Measurements from ENCODE around the gene C22orf39.

Gene C22orf39

DNA sequence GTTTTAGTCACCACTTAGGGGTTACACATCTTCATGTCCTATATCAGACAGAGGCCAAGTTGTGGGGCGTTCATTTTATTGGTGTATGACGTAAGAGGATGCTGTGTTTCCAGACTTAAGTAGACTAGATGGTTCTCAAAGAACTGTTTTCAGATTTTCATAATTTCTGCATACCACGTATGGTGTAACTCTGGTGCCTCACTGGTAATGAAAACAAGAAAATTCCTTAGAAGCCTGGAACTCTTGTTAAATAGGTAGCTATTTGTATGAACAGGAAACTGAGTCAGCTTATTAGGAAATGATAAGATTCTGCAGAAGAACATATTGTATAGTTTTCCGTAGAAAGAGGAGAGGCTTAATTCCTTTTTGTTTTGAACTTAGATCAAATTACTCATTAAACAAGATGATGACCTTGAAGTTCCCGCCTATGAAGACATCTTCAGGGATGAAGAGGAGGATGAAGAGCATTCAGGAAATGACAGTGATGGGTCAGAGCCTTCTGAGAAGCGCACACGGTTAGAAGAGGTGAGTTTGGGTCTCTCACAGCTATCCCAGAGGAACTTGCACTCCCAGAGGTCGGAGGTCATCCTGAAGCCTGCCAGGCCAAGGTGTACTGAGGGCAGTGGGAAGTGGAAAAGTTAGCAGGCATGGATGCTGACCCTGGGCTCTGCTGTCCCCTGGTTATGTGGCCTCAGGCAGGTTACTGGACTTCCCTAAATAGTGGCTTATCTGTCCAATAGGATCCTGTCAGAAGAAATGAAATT, 36.2 kb upstream of the C22orf39 start:
- no peaks in the 10 kb centered on the region for H3K27me3 ChIP-seq (ENCODE audit: low read depth, low read length)

DNA sequence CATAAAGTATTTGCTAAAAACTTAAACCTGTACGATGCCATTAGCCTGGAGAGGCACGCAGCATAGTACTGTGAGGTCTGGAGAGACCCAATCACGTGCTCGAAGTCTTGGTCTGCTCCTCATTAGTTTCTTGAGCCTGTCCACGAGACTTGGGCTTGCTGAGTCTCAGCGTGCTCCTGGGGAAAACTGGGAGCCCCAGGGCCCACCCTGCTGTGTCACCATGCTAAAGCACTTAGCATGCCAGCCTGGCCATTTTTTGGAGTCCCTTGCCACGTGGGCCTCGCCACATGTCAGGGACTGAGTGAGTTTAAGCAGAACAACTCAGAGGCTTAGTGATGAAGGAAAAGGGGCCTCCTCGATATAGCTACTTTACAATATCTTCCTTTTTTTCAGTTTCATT, 34.8 kb upstream of the C22orf39 start:
- Histone ChIP-seq H3K27me3 (ENCODE audit: low read depth, low read length) (no peaks in the 10 kb centered on the region), H3K36me3 (ENCODE audit: control insufficient read depth in 1 of 2, insufficient read depth in 2 of 2, low read length in 2 of 2) (peaks cover 0 to 5% of the 10 kb centered on the region in 2 donors), H3K27ac (ENCODE audit: low read length) (no peak overlapping the region), H3K4me1 (ENCODE audit: control insufficient read depth in 1 of 2, insufficient read depth in 2 of 2, low read length in 2 of 2) (peaks cover 2 to 17% of the 10 kb centered on the region in 2 donors), H3K4me3 (ENCODE audit: low read depth in 1 of 2, low read length in 2 of 2) (no peak overlapping the region), H3K9me3 (ENCODE audit: control insufficient read depth in 1 of 2, low read length in 2 of 2) (no peaks in the 10 kb centered on the region)

More for the DNA sequence above, 36.2 kb upstream of the C22orf39 start:
- Histone ChIP-seq H3K9me3 (ENCODE audit: control insufficient read depth in 1 of 2, low read length in 2 of 2) (no peaks in the 10 kb centered on the region), H3K4me1 (ENCODE audit: control insufficient read depth in 1 of 2, insufficient read depth in 2 of 2, low read length in 2 of 2) (peaks cover 0 to 7% of the 10 kb centered on the region in 2 donors), H3K36me3 (ENCODE audit: control insufficient read depth in 1 of 2, insufficient read depth in 2 of 2, low read length in 2 of 2) (peaks cover 0 to 5% of the 10 kb centered on the region in 2 donors), H3K27ac (ENCODE audit: low read length) (no peak overlapping the region), H3K4me3 (ENCODE audit: low read depth in 1 of 2, low read length in 2 of 2) (no peak overlapping the region)

DNA sequence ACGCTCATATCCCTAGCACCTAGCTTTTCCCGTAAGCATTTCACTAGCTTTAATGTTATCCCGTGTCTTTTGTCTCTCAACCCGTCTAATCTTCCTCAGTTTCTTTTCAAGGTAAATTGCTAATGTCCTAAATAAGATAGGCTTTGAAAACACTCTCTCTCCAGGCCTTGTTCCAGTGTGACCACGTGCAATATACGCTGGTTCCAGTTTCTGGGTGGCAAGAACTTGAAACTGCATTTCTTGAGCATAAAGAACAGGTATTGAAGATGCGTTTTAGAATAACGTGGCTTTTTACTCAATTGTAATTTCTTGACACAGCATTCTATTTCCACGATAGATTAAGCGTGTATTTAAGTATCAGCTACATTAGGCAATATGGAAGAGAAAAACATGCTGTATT, 33.3 kb upstream of the C22orf39 start:
- peaks cover 0 to 5% of the 10 kb centered on the region in 2 donors for H3K36me3 ChIP-seq (ENCODE audit: control insufficient read depth in 1 of 2, insufficient read depth in 2 of 2, low read length in 2 of 2)
- H3K27ac ChIP-seq (ENCODE audit: low read length), result no peak overlapping the region
- H3K27me3 ChIP-seq (ENCODE audit: low read depth, low read length), result no peaks in the 10 kb centered on the region
- no peak overlapping the region for H3K4me3 ChIP-seq (ENCODE audit: low read depth in 1 of 2, low read length in 2 of 2)
- peaks cover 4 to 21% of the 10 kb centered on the region in 2 donors for H3K4me1 ChIP-seq (ENCODE audit: control insufficient read depth in 1 of 2, insufficient read depth in 2 of 2, low read length in 2 of 2)
- no peaks in the 10 kb centered on the region for H3K9me3 ChIP-seq (ENCODE audit: control insufficient read depth in 1 of 2, low read length in 2 of 2)

DNA sequence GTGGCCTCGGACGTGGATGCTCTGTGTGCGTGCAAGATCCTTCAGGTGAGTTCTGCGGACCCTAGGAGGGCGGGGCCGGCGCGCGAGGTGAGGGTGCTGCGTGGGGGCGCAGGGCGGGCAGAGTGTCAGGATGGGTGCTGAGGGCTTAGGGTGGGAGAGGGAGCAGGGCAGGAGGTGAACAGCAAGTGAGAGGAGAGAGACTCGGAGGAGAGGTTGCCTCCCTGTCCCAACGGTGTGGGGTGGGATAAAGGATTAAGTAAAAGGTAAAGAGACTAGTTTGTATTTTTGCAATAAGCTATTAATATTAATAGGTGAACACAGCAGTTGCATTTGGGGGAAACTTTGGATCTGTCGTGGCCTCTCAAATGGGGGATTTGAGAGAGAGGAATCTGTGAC, 32.7 kb upstream of the C22orf39 start:
- Histone ChIP-seq H3K36me3 (ENCODE audit: control insufficient read depth in 1 of 2, insufficient read depth in 2 of 2, low read length in 2 of 2) (peaks cover 0 to 5% of the 10 kb centered on the region in 2 donors), H3K4me1 (ENCODE audit: control insufficient read depth in 1 of 2, insufficient read depth in 2 of 2, low read length in 2 of 2) (peaks cover 4 to 21% of the 10 kb centered on the region in 2 donors), H3K9me3 (ENCODE audit: control insufficient read depth in 1 of 2, low read length in 2 of 2) (no peaks in the 10 kb centered on the region), H3K4me3 (ENCODE audit: low read depth in 1 of 2, low read length in 2 of 2) (peak overlapping the region; percentile 45 to 95), H3K27ac (ENCODE audit: low read length) (no peak overlapping the region), H3K27me3 (ENCODE audit: low read depth, low read length) (no peaks in the 10 kb centered on the region)

DNA sequence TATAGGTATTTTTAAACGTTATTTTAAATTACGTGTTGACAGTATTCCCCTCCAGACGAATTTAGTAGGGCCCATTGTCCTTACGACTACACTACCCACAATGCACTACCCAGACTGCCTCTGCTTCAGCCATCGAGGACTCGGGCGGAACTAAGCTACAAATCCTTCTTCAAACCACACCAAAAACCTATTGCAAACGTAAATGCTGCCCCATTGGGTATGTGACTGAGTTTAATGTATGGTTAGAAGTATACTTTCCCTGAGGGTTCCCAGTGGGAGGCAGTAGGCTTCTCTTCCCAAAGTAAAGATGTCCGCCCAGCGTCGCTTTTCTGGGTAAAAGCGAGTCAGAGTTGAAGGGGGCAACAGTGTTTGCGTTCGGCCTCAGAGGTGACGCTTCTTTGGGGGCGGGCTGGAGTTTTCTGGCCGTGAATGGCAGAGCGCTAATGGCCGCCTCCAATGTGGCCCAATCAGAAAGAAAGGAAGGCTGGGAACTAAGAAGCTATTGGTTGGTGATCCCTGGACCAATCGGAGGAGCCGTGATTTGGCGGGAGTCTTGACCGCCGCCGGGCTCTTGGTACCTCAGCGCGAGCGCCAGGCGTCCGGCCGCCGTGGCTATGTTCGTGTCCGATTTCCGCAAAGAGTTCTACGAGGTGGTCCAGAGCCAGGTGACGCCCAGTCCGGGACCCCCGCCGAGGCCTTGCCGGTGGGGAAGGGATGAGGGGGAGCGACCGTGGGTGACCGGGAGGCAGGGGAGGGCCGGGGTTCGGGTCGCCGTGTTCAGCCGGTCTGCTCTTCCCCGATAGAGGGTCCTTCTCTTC, 32.1 kb upstream of the C22orf39 start, which contains the start of gene CDC45:
Gene CDC45, plus strand, starts transcription at position 566 of the 818 bp plus-strand sequence. Its CDS starts 49 bp downstream, at position 615.
- peaks cover 4 to 21% of the 10 kb centered on the region in 2 donors for H3K4me1 ChIP-seq (ENCODE audit: control insufficient read depth in 1 of 2, insufficient read depth in 2 of 2, low read length in 2 of 2)
- no peaks in the 10 kb centered on the region for H3K27me3 ChIP-seq (ENCODE audit: low read depth, low read length)
- peak within 1 kb of the TSS; percentile 82 to 95 for H3K4me3 ChIP-seq (ENCODE audit: low read depth in 1 of 2, low read length in 2 of 2)
- peaks cover 0 to 8% of the 10 kb centered on the region in 2 donors for H3K36me3 ChIP-seq (ENCODE audit: control insufficient read depth in 1 of 2, insufficient read depth in 2 of 2, low read length in 2 of 2)
- H3K27ac ChIP-seq (ENCODE audit: low read length), result peak within 1 kb of the TSS; percentile 96
- H3K9me3 ChIP-seq (ENCODE audit: control insufficient read depth in 1 of 2, low read length in 2 of 2), result no peaks in the 10 kb centered on the region

DNA sequence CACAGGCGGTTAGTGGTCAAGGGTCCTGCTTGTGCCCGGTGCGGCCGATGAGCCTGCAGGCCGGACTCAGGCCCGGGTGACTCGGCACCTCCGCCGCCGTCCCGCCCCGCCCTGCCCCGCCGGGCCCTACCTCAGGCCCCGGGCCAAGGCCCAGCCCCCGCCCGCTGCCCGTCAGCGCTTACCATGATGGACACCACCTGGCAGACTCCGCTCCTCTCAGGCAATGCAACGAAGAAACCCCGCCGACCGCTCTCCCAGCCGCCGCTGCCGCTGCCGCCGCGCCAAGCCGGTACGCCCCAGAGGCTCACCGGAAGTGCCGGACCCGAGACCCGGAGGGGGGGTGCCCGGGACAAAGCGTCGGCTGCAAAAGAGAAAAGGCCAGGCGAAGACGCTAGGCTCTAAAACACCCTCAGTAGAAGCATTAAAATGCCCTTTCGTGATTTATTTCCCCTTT, 31.4 kb upstream of the C22orf39 start, which contains the start of gene UFD1:
Gene UFD1, minus strand, starts transcription at position 293 of the 454 bp plus-strand sequence. Its CDS starts 108 bp downstream, at position 185.
- H3K27me3 ChIP-seq (ENCODE audit: low read depth, low read length), result no peaks in the 10 kb centered on the region

DNA sequence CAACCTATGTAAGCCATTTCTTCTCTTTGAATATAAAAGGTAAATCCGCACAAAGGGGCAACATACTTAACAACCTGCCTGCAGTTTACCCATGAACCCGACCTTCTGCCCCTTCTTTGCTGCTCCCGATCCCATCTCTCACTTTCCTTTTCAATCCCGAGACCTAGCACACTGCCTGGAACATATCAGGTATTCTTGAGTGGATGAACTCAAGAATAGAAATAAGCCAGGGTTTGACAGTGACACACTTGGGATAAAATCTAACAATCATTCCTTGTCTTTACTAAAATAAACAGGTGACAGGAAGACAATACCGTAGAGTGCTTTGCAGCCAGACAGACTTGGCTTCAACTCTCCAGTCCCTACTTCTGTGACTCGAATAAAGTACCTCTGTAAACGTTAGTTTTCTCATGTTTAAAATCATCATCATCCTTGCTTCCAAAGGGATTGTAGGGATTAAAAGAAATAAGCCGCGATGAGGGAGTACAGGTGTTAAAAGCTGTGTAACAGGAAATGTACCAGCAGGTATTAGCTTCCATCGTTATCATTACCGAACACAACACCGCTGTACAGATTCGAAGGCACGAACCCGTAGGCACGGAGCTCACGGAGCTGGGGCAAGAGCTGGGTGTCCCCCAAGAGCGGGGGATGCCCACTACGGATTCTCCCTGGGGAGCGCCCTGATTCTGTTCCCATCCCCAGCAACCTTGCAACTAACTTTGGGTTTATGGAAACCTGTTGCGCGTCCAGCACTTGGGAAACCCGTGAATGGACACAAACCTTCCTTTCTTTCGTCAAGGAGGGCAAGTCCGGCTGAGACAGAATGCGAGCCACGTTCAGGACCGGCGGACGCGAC, 30.8 kb upstream of the C22orf39 start:
- Histone ChIP-seq H3K36me3 (ENCODE audit: control insufficient read depth in 1 of 2, insufficient read depth in 2 of 2, low read length in 2 of 2) (peaks cover 8 to 19% of the 10 kb centered on the region in 2 donors), H3K4me1 (ENCODE audit: control insufficient read depth in 1 of 2, insufficient read depth in 2 of 2, low read length in 2 of 2) (peaks cover 4 to 21% of the 10 kb centered on the region in 2 donors), H3K4me3 (ENCODE audit: low read depth in 1 of 2, low read length in 2 of 2) (peak overlapping the region; percentile 82 to 95), H3K27ac (ENCODE audit: low read length) (peak overlapping the region; percentile 96), H3K9me3 (ENCODE audit: control insufficient read depth in 1 of 2, low read length in 2 of 2) (no peaks in the 10 kb centered on the region), H3K27me3 (ENCODE audit: low read depth, low read length) (no peaks in the 10 kb centered on the region)

More for the DNA sequence above, 31.4 kb upstream of the C22orf39 start, which contains the start of gene UFD1:
- H3K4me3 ChIP-seq (ENCODE audit: low read depth in 1 of 2, low read length in 2 of 2), result peak within 1 kb of the TSS; percentile 82 to 95
- peaks cover 4 to 21% of the 10 kb centered on the region in 2 donors for H3K4me1 ChIP-seq (ENCODE audit: control insufficient read depth in 1 of 2, insufficient read depth in 2 of 2, low read length in 2 of 2)
- no peaks in the 10 kb centered on the region for H3K9me3 ChIP-seq (ENCODE audit: control insufficient read depth in 1 of 2, low read length in 2 of 2)
- peak within 1 kb of the TSS; percentile 96 for H3K27ac ChIP-seq (ENCODE audit: low read length)
- peaks cover 1 to 12% of the 10 kb centered on the region in 2 donors for H3K36me3 ChIP-seq (ENCODE audit: control insufficient read depth in 1 of 2, insufficient read depth in 2 of 2, low read length in 2 of 2)

DNA sequence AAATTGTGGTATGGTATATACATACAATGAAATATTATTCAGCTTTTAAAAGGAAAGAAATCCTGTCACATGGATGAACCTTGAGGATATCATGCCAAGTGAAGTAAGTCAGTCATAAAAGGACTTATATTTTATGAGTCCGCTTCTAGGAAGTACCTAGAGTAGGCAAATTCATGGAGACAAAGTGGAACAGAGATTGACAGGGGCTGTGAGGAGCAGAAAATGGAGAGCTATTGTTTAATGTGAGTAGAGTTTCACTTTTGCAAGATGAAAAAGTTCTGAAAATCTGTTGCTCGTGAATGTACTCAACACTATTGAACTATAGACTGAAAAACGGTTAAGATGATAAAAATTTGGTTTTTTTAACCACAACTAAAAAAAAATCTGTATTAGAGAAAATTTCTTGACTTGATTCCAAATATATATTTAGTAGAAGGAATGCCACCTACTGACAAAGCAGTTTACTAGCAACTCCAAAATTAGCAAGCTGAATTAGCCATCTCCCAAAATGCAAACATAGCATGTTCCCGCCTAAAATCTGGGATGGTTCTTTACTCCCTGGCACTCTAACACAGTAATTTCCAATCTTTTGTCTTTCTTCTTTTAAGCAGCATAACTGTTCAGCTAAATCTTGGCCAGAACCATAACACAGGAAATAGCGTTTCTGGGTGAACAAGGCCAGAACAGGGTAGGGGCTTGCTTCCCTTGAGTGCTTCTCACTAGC, 30.0 kb upstream of the C22orf39 start:
- Histone ChIP-seq H3K4me1 (ENCODE audit: control insufficient read depth in 1 of 2, insufficient read depth in 2 of 2, low read length in 2 of 2) (peaks cover 4 to 21% of the 10 kb centered on the region in 2 donors), H3K9me3 (ENCODE audit: control insufficient read depth in 1 of 2, low read length in 2 of 2) (no peaks in the 10 kb centered on the region), H3K27me3 (ENCODE audit: low read depth, low read length) (no peaks in the 10 kb centered on the region), H3K4me3 (ENCODE audit: low read depth in 1 of 2, low read length in 2 of 2) (peak overlapping the region; percentile 82 to 95), H3K36me3 (ENCODE audit: control insufficient read depth in 1 of 2, insufficient read depth in 2 of 2, low read length in 2 of 2) (peaks cover 14 to 26% of the 10 kb centered on the region in 2 donors), H3K27ac (ENCODE audit: low read length) (peak overlapping the region; percentile 96)

DNA sequence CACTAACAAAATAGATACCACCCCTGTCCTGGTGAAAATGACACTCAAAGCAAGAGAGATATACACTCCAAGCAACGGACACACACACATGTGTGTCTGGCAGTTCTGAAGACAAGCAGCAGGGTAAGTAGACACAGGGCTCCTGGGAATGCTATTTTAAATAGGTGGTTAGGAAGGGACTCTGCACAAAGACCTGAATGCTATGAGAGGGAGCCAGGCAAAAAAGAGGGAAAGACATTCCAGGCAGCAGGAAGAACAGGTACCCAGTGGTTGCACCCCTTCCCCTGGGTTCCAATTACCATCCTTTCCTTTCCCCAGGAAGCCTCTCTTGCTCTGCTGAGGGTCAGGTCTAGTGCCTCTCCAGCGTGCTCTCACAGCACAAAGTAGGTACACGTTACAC, 28.5 kb upstream of the C22orf39 start:
- H3K27me3 ChIP-seq (ENCODE audit: low read depth, low read length), result no peaks in the 10 kb centered on the region
- H3K4me3 ChIP-seq (ENCODE audit: low read depth in 1 of 2, low read length in 2 of 2), result no peak overlapping the region
- H3K27ac ChIP-seq (ENCODE audit: low read length), result no peak overlapping the region
- H3K9me3 ChIP-seq (ENCODE audit: control insufficient read depth in 1 of 2, low read length in 2 of 2), result no peaks in the 10 kb centered on the region
- H3K36me3 ChIP-seq (ENCODE audit: control insufficient read depth in 1 of 2, insufficient read depth in 2 of 2, low read length in 2 of 2), result peaks cover 29 to 41% of the 10 kb centered on the region in 2 donors
- peaks cover 4 to 21% of the 10 kb centered on the region in 2 donors for H3K4me1 ChIP-seq (ENCODE audit: control insufficient read depth in 1 of 2, insufficient read depth in 2 of 2, low read length in 2 of 2)

DNA sequence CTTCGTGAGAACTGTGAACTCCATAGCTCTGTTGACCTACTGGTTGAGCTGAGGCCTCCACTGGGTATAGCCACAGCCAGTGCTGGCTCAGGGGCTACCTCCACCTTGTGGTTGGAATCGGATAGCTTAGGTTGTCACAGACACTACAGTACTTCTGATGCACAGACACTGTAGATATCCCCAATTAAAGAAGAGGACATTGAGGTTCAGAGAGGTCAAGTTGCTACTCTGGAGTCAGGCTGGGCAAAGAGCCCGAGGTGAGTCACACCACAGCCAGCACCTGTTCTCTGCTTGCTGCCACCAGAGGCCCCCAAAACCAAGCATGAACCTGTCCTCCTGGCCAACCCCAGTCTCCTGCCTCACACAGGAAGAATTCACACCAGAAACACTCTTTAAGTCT, 26.1 kb upstream of the C22orf39 start:
- Histone ChIP-seq H3K4me1 (ENCODE audit: control insufficient read depth in 1 of 2, insufficient read depth in 2 of 2, low read length in 2 of 2) (peaks cover 4 to 13% of the 10 kb centered on the region in 2 donors), H3K36me3 (ENCODE audit: control insufficient read depth in 1 of 2, insufficient read depth in 2 of 2, low read length in 2 of 2) (peaks cover 49 to 60% of the 10 kb centered on the region in 2 donors), H3K4me3 (ENCODE audit: low read depth in 1 of 2, low read length in 2 of 2) (no peak overlapping the region), H3K27ac (ENCODE audit: low read length) (no peak overlapping the region), H3K27me3 (ENCODE audit: low read depth, low read length) (no peaks in the 10 kb centered on the region), H3K9me3 (ENCODE audit: control insufficient read depth in 1 of 2, low read length in 2 of 2) (no peaks in the 10 kb centered on the region)

Measured in muscle layer of duodenum (tissue), 2 donors.